Limb (tissue), 2 donors: ENCODE data around the gene RPL31.

Source experiments
- DNase-seq, 2 donors: peaks; one replicate each; pipeline ENCODE4 v3.0.0-alpha.2; 2016; ENCODE audit errors: extremely low spot score in 2 of 2

The RPL31 gene

DNA sequence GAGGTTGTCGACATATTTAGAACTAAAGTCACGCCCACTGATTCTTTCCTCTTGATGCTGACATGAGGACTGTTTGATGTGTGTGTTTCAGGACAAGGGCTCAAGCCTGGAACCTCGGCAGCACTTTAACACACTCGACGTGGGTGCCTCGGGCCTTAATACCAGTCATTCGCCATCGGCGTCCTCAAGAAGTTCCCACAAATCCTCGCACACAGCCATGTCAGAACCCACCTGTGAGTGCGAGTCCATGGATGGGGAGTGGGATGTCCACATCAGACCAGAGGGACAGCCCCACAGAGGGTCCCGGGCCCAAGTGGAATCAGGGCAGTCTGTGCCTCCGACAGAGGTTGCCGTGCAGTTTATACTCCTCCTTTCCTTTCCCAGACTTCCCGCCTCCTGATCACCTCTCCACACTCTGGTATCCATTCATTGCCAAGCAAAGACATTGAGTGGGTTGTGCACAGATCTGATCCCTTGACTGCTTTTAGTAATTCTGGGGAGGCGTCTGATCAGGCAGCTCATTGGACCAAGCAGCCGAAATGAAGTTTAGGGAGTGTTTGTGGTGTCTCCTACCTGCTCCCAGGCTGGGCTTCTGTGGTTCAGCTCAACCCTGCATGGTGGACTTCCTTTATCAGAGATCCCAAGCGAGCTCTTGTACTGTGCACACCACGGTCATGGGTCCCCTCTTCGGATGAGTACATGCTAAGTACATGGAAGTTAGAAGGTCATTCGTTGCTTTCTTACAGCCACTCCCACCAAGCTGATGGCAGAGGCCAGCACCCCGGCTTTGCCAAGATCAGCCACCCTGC lies 27.2 kb upstream of the RPL31 start:
- no peak for DNase-seq

GRCh38 chr2:100975521-100975785 lies 26.6 kb upstream of the RPL31 start:
- DNase-seq, result no peak

GRCh38 chr2:100976061-100976460 lies 26.0 kb upstream of the RPL31 start:
- DNase-seq, result no peak

DNA sequence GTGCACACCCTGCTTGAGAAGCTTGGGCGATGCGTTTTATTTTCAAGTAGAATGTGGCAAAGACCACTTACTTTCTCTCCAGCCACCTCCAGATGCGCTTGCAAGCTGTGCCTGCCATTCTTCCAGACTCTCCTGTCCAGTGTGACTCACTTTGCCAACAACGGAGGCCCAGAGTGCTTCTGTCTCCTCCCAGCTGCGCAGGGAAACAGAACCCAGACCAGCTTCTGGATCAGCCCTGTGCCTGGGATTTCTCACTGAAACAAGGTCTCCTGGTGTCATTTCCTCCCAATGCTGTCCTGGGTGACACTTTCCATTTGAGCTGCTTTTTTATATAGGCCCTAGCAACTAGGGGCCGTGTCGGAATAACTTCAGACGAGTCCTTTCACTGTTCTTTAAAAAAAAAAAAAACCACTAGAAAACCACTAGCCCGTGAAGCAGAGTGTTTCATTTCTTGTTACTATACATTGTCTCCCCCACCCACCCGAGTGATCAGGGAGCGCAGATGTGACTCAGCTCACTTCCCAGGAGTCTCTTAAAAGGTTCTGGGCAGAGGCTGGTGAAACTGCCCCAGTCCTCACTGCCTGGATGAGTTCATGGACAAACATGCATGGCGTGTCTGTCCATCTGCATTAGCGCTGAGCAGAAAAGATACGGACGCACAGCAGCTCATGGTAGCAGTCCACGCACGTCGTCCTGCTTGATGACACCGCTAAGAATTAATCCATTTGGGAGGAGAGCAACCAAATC lies 25.3 kb upstream of the RPL31 start:
- DNase-seq, result no peak

GRCh38 chr2:100977511-100977910 lies 24.6 kb upstream of the RPL31 start:
- DNase-seq, result no peak

GRCh38 chr2:100978582-100979191 lies 23.4 kb upstream of the RPL31 start:
- DNase-seq, result peak; percentile 36 to 62

- DNase-seq, result no peak
Observed at GRCh38 chr2:100980046-100980445, 22.0 kb upstream of the RPL31 start.

- DNase-seq, result no peak
Observed at GRCh38 chr2:100981011-100981410, 21.1 kb upstream of the RPL31 start.

- no peak for DNase-seq
Observed at GRCh38 chr2:100982431-100982861, 19.6 kb upstream of the RPL31 start.

DNA sequence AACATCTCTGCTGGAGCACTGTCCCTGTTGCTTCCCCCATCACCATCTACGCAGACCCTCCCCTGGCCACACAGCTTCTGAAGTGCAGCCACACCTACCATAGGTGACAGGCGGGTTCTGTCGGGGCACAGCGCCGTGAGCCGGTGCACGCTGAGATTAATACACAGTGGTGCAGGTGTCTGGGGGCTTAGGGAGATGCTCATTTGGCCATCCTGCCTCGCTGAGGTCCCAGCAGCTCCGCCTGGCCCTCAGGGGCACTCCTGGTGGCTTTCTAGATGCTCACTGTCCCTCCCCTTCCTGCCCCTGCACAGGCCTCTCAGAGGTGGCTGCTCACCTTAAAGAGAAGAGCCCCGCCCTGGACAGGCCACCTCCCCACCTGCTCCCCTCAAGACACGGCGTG lies 18.9 kb upstream of the RPL31 start:
- no peak for DNase-seq

DNA sequence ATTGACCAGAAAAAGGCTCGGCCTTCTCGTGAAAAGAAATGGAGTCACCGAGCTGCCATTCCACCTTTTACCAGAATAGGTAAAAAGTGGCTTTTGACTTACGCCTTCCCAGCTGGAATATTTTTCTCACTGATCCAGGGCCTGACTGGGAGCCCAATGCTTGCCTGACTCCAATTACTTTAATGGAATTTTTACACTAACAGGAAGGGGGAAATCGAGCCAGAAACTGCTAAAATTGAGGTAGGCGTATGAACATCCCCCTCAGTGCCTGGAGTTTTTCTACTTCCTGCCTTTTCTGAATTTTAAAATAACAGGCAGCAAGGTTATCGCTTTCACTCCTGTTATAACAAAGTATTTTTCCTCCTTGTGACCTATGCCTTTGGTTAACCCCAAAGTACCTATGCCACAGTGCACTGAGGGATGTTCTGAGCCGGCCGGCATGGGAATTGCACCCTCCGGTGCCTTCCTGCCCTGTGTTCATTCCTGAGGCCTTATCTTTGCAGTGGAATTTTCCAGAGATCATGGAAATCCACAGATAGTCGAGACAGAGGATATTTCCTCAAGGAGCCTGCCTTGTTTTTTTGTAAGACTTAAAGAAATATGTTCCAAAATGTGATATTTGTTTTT lies 18.3 kb upstream of the RPL31 start:
- DNase-seq, result no peak

GRCh38 chr2:100984892-100985307 lies 17.2 kb upstream of the RPL31 start:
- peak; percentile 73 to 78 for DNase-seq

- no peak for DNase-seq
Observed at GRCh38 chr2:100986157-100986556, 15.9 kb upstream of the RPL31 start.

- no peak for DNase-seq
Observed at GRCh38 chr2:100987536-100987935, 14.6 kb upstream of the RPL31 start.

GRCh38 chr2:100987974-100988373 lies 14.1 kb upstream of the RPL31 start:
- peak in 1 of 2 donors; percentile 5 for DNase-seq

DNA sequence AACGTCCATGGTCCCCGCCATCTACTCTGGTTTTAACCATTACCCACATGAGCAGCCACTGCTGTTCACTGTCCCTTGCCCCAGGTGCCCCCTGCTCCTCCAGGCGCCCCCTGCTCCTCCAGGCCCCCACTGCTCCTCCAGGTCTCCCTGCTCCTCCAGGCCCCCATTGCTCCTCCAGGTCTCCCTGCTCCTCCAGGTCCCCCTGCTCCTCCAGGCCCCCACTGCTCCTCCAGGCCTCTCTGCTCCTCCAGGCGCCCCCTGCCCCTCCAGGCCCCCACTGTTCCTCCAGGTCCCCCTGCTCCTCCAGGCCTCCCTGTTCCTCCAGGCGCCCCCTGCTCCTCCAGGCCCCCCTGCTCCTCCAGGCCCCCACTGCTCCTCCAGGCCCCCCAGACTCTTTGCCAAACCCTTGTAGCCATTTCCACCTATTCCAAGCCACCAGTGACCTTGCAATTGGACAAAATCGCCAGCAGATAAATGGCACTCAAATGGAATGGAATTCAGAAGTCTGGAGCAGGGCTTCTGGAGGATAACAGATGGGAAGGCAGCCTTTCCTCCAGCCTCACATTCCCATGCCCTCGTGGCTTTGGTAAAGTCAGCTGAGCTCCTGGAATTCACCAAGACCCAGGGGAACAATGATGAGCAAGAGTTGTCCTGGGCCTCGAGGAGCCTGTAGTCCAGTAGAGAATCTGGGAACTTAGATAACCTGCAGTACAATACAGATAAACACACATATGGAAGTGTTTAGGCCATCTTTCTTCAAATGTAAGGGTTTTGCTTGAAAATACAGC lies 13.3 kb upstream of the RPL31 start:
- DNase-seq, result peak in 1 of 2 donors; percentile 13

GRCh38 chr2:100989666-100990065 lies 12.4 kb upstream of the RPL31 start:
- DNase-seq, result no peak

GRCh38 chr2:100990166-100990565 lies 11.9 kb upstream of the RPL31 start:
- no peak for DNase-seq

DNA sequence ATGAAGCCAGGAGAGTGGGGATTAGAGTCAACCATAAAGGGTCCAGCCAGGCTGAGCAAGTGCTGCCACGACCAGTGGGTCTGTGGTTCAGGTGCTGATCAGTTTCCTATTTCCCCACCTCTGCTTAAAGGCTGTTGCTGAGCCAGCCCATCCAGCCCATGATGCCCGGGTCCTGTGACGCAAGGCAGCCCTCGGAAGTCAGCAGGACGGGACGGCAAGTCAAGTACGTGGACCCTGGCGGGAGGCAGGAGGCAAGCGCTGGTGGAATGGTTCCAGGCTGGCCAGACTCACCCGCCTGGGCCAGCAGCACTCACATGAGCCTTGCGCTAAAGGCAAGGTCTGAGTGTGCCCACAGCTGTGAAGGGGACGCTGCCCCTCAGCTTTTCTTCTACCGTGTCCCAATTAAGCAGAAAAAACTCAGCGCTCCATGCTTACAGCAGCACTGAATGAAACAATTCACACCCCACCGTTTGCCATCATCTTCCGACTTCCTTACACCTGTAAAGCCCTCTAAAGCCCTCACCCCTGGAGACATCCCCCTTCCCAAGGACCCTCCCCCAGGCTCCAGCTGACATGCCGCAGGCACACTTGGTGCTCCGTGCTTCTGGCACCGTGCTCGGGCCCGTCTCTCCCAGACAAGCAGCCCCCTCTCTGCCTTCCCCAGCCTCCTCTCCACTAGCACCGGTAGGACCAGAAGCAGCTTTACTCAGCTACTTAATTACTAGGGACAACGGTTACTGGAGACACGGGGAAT lies 11.3 kb upstream of the RPL31 start:
- no peak for DNase-seq

GRCh38 chr2:100991404-100991773 lies 10.7 kb upstream of the RPL31 start:
- no peak for DNase-seq

DNA sequence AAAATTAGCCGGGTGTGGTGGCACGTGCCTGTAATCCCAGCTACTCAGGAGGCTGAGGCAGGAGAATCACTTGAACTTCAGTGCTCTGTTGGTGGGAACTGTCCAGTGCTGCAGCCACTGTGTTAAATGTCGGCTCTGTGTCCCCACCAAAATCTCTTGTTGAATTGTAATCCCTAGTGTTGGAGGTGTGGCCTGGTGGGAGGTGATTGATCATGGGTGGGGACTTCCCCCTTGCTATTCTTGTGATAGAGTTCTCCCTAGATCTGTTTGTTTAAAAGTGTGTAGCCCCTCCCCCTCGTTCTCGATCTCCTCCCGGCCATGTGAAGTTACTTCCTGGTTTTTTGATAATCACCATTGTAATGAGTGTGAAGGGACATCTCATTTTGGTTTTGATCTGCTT lies 9.8 kb upstream of the RPL31 start:
- no peak for DNase-seq
